Ishikawa (cell line): Measurements from ENCODE around the gene MMP17.

ENCODE experiments used
- CEBPB ChIP-seq: IDR thresholded peaks from 2 replicates; pipeline ENCODE4 v1.6.1; 2012
- CREB1 ChIP-seq: IDR thresholded peaks from 2 replicates; pipeline ENCODE4 v1.6.1; 2012; ENCODE audit warnings: low read depth
- EGR1 ChIP-seq: IDR thresholded peaks from 2 replicates; pipeline ENCODE4 v1.6.1; 2012
- EP300 ChIP-seq: IDR thresholded peaks from 2 replicates; pipeline ENCODE4 v1.6.1; 2012; ENCODE audit warnings: borderline replicate concordance
- FOXM1 ChIP-seq: IDR thresholded peaks from 2 replicates; pipeline ENCODE4 v1.6.1; 2012; ENCODE audit warnings: low read depth, borderline replicate concordance
- NFIC ChIP-seq: IDR thresholded peaks from 2 replicates; pipeline ENCODE4 v1.6.1; 2012
- RAD21 ChIP-seq: IDR thresholded peaks from 2 replicates; pipeline ENCODE4 v1.6.1; 2012; ENCODE audit warnings: low read depth
- TAF1 ChIP-seq: IDR thresholded peaks from 2 replicates; pipeline ENCODE4 v1.6.1; 2012; ENCODE audit warnings: low read depth, mild to moderate bottlenecking
- TCF12 ChIP-seq: IDR thresholded peaks from 2 replicates; pipeline ENCODE4 v1.6.1; 2012; ENCODE audit warnings: low read depth
- TEAD4 ChIP-seq: IDR thresholded peaks from 2 replicates; pipeline ENCODE4 v1.6.1; 2012
- YY1 ChIP-seq: IDR thresholded peaks from 2 replicates; pipeline ENCODE4 v1.6.1; 2012; ENCODE audit warnings: low read depth
- ZBTB7A ChIP-seq: IDR thresholded peaks from 2 replicates; pipeline ENCODE4 v1.6.1; 2012; ENCODE audit warnings: low read depth
- TF ChIP-seq, protein P1 (sequence below): IDR thresholded peaks from 2 replicates; pipeline ENCODE4 v1.6.1; 2012
- TF ChIP-seq, protein P2 (sequence below): IDR thresholded peaks from 2 replicates; pipeline ENCODE4 v1.6.1; 2012; ENCODE audit warnings: low read depth, mild to moderate bottlenecking
- TF ChIP-seq, protein P3 (sequence below): IDR thresholded peaks from 2 replicates; pipeline ENCODE4 v1.6.1; 2012

MMP17 gene

DNA sequence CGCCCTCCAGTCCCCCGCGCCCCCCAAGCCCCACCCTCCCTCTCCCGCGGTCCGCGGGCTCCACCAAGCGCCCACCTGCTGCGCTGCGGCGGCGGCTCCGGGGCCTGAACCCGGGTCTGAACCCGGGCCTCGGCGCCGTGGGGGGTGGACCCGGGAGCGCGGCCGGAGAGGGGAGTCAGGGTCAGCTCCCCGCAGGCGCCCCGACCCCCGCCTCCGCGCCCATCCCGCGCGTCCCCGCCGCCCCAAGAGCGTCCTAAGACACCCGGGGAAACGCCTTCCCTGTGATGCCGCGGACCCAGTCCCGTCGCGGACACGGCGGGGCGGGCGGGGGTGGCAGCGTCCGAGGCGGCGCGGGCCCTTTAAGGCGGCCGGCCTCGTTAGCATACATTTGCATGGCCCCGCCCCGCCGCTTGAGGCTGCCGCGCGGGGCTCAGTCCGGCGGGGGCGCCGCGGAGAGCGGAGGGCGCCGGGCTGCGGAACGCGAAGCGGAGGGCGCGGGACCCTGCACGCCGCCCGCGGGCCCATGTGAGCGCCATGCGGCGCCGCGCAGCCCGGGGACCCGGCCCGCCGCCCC is at the start of gene MMP17:
Gene MMP17, plus strand, starts transcription at position 433 of the 574 bp plus-strand sequence. Its CDS starts 102 bp downstream, at position 535.
- TF ChIP-seq YY1 (no peak), ZBTB7A (peak; percentile 85; the same call in 1 of the 2 replicates), RAD21 (peak; percentile 20; the same call in 1 of the 2 replicates), EP300 (no peak), TCF12 (no peak), TAF1 (peak; percentile 54; the same call in 1 of the 2 replicates)

DNA sequence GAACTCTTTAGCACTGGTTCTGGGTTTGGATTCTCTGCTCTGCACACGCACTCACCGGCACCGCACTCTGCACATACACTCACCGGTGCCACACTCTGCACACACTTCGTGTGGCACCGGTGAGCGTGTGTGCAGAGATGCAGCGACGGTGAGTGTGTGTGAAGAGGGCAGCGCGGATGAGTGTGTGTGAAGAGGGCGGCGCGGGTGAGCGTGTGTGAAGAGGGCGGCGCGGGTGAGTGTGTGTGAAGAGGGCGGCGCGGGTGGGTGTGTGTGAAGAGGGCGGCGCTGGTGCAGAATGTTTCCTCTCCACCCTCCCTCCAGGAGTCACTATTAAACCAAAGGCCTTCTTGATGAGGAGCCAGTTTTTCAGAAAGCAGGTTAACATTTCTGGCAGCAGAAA is 49.2 kb upstream of the MMP17 start:
- TF ChIP-seq EP300 (no peak), CREB1 (no peak), FOXM1 (no peak), CEBPB (no peak), TAF1 (no peak), ZBTB7A (no peak)
- TF ChIP-seq, protein P1, sequence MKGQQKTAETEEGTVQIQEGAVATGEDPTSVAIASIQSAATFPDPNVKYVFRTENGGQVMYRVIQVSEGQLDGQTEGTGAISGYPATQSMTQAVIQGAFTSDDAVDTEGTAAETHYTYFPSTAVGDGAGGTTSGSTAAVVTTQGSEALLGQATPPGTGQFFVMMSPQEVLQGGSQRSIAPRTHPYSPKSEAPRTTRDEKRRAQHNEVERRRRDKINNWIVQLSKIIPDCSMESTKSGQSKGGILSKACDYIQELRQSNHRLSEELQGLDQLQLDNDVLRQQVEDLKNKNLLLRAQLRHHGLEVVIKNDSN, result no peak

DNA sequence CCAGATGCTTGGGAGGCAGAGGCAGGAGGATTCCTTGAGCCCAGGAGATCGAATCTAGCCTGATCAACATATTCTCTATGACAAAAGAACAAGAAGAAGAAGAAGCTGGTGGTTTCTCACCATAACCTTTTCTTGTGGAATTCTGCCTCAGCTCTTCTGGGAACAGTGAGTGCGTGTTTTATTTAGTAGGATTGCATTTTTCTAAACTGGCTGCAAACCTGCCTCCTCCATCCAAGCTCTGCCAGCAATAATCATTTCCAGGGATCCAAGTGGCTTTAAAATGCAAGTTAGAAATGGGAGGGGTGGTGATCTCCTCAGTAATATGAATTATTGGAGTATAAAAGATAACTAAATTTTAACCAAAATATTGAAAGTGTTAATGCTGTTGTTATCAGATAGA is 46.1 kb upstream of the MMP17 start:
- TF ChIP-seq TAF1, result no peak
- TF ChIP-seq CREB1, result no peak
- TF ChIP-seq CEBPB, result no peak
- TF ChIP-seq NFIC, result no peak
- TF ChIP-seq, protein P2, sequence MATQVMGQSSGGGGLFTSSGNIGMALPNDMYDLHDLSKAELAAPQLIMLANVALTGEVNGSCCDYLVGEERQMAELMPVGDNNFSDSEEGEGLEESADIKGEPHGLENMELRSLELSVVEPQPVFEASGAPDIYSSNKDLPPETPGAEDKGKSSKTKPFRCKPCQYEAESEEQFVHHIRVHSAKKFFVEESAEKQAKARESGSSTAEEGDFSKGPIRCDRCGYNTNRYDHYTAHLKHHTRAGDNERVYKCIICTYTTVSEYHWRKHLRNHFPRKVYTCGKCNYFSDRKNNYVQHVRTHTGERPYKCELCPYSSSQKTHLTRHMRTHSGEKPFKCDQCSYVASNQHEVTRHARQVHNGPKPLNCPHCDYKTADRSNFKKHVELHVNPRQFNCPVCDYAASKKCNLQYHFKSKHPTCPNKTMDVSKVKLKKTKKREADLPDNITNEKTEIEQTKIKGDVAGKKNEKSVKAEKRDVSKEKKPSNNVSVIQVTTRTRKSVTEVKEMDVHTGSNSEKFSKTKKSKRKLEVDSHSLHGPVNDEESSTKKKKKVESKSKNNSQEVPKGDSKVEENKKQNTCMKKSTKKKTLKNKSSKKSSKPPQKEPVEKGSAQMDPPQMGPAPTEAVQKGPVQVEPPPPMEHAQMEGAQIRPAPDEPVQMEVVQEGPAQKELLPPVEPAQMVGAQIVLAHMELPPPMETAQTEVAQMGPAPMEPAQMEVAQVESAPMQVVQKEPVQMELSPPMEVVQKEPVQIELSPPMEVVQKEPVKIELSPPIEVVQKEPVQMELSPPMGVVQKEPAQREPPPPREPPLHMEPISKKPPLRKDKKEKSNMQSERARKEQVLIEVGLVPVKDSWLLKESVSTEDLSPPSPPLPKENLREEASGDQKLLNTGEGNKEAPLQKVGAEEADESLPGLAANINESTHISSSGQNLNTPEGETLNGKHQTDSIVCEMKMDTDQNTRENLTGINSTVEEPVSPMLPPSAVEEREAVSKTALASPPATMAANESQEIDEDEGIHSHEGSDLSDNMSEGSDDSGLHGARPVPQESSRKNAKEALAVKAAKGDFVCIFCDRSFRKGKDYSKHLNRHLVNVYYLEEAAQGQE, result no peak
- no peak for TF ChIP-seq FOXM1
- TF ChIP-seq, protein P1, result no peak
- no peak for TF ChIP-seq EP300
- no peak for TF ChIP-seq TEAD4
- no peak for TF ChIP-seq TCF12
- no peak for TF ChIP-seq ZBTB7A
- TF ChIP-seq, protein P3, sequence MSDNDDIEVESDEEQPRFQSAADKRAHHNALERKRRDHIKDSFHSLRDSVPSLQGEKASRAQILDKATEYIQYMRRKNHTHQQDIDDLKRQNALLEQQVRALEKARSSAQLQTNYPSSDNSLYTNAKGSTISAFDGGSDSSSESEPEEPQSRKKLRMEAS, result no peak
- no peak for TF ChIP-seq EGR1
- no peak for TF ChIP-seq RAD21
- no peak for TF ChIP-seq YY1

DNA sequence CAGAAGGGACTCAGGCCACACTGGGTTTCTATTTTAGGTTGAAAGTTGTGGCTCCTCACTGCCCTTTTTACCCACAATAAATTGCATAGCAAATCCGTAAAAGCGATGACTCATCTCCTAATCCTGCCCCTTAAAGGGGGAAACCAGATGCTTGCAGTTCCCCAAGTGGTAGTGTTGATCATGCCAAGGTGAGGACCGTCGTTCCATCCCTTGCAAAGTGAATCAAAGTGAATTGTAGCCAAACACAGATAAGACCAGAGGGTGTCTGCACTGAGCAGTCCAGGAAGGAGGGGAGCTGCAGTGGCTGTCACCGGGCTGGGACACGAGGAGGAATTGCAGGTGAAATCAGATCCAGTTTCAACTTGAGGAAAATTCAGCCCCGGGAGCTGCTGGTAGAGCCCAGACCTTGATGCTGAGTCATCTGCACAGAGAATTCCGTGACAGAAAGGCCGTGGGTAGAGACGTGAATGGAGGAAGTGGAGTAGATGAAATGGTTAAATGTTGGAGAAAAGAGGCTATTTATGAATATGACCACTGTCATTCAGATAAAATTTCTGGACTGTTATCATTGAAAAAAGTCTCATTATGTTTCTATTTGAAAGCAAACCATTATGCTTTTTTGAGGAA is 44.2 kb upstream of the MMP17 start:
- TF ChIP-seq YY1, result no peak
- TF ChIP-seq, protein P3, result peak; percentile 68

DNA sequence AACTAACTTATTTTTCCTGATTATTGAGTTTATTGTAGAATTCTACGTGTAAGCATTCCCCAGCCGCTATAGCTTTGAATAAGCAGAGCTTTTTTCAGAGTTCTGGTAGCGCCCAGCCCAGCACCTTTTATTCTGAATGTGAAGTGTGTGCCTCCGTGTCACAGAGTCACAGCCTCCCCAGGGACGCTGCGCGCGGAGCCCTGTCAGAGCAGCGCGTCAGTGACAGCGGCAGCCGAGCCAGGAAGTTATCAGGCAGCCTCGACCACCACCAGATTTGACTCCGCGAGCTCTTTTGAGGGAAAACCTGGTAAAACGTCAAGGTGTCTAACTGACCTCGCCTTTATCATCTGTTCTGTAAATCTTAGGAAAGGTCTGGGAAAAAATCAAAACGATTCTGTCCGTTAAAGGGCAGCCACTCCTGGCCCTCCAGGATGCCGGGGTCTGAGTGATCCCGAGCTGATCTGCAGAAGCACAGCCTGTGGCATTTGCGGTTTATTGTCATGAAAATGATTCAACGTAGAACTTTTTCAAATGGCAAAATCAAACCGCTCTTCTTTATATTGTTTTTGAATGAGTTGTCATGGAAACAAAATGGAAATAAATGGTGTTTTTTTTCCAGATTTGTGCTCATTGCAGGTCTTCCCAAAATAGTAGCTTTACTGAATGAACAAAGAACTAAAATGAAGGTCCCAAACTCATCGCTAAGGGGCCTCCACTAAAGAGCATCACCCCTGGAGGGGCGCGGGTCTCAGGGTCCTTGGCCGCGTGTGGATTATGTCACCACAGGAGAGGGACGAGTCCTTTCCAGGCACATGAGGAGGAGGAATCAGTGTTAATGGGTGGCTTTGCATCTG is 43.1 kb upstream of the MMP17 start:
- TF ChIP-seq, protein P2, result no peak
- TF ChIP-seq TCF12, result no peak

DNA sequence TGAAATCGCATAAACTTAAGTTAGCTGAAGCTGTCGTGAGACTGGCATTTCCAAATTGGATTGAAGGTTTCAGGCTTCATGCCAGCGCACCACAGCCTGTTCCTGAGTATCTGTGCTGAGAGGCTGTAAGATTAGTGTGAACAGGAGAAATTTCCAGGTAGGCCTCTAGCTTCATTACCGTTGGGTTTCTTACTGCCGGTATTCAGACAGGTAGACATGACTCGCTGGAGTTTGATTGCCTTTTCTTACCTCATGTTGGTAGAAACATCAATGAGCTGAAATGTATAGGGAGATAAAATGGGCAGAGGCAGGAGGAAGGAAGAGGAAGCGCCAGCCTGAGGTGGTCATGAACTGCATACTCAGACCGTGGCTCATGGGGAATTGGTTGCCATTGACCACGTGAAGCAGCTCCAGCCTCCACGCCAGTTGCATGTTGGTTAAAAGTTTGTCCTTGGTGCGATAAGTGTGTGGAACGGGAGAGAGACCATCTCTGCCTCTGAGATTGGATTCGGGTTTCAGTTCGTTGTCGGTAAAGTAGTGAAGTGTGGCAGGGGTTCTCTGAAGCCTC is 42.3 kb upstream of the MMP17 start:
- no peak for TF ChIP-seq CREB1
- no peak for TF ChIP-seq TCF12
- TF ChIP-seq TAF1, result no peak
- no peak for TF ChIP-seq NFIC
